GM19468 (cell line): ENCODE data around the gene BBC3.
A peak's percentile ranks its signal among the peaks of the same experiment; 100 is the strongest.

Experiments used
- ATAC-seq: cut with Tn5 transposase; IDR thresholded peaks from one replicate; pipeline ENCODE4 v1.9.1; 2021; ENCODE audit warnings: mild to moderate bottlenecking, moderate library complexity, moderate number of reproducible peaks; ENCODE audit not compliant: unreplicated experiment; ENCODE audit errors: extremely low read depth

Gene BBC3

GRCh38 chr19:47232422-47233211 lies 1.6 kb upstream of the BBC3 start:
- no peak for ATAC-seq

GRCh38 chr19:47231215-47232054 lies 436 bp upstream of the BBC3 start:
- peak; percentile 17 for ATAC-seq

- no peak for ATAC-seq
These were observed 712 bp downstream of the BBC3 start for GRCh38 chr19:47230054-47230920.

- no peak for ATAC-seq
These were observed 1.3 kb downstream of the BBC3 start for GRCh38 chr19:47229676-47230053.

- no peak for ATAC-seq
These were observed 1.9 kb downstream of the BBC3 start for GRCh38 chr19:47228937-47229675.

GRCh38 chr19:47228168-47228936 lies 2.6 kb downstream of the BBC3 start:
- no peak for ATAC-seq

GRCh38 chr19:47227352-47228167 lies 3.4 kb downstream of the BBC3 start:
- ATAC-seq: no peak

GRCh38 chr19:47226426-47227351 lies 4.3 kb downstream of the BBC3 start:
- no peak for ATAC-seq

GRCh38 chr19:47225746-47226425 lies 5.1 kb downstream of the BBC3 start:
- no peak for ATAC-seq

GRCh38 chr19:47221890-47222289 lies 9.1 kb downstream of the BBC3 start:
- ATAC-seq: no peak

GRCh38 chr19:47221080-47221841 lies 9.7 kb downstream of the BBC3 start:
- ATAC-seq: no peak

- ATAC-seq: no peak
These were observed 15.4 kb downstream of the BBC3 start for GRCh38 chr19:47215581-47215980.

- ATAC-seq: no peak
These were observed 20.2 kb downstream of the BBC3 start for GRCh38 chr19:47210689-47211316.

GRCh38 chr19:47210180-47210490 lies 20.9 kb downstream of the BBC3 start:
- no peak for ATAC-seq

GRCh38 chr19:47209319-47210179 lies 21.4 kb downstream of the BBC3 start:
- ATAC-seq: no peak
